ENCODE measurements around the gene LRIT3. TPM values are rescaled to one million over a fixed set of nuclear protein-coding genes. Genes with fewer than 3 reads are reported as not detected.

LRIT3 gene
- total RNA-seq, 4 donors from 2014 or later = 0.19 to 0.37 (median 0.28) TPM

DNA sequence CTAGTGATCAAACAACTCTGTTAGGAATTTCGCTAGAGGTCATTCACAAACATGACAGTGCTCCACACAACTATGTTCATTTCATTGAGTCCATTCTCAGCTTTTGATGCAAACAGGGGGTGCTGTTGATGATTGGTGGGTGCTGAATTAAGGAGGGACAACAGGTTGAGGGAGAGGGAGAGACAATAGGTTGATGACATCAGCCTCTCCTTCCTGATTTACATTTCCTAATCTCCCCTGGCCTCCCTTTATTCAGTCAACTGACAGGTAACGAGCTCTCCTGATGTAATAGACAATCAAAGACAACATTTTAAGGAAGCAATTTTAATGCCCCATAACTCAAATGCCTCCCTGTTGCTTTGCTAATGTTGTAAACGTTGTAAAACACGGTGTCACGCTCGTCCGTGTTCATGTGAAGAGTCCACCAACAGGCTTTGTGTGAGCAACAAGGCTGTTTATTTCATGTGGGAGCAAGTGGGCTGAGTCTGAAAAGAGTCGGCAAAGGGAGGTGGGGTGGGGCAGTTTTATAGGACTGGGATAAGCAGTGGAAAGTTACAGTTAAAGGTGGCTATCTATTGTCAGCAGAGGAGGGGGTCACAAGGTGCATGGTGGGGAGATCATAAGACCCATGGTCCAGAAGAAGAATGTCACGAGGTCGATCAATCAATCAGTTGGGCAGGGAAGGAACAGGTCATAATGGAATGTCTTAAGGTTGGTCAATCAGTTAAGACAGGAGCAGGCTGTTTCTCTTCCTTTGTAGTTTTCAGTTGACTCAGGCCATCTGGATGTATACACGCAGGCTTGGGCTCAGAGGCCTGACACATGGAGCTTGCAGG lies 37.1 kb upstream of the LRIT3 start:
- ATAC-seq (ENCODE audit: low FRiP score) (no peak), DNase-seq (ENCODE audit: low spot score) (no peak)
- TF ChIP-seq, protein P1, sequence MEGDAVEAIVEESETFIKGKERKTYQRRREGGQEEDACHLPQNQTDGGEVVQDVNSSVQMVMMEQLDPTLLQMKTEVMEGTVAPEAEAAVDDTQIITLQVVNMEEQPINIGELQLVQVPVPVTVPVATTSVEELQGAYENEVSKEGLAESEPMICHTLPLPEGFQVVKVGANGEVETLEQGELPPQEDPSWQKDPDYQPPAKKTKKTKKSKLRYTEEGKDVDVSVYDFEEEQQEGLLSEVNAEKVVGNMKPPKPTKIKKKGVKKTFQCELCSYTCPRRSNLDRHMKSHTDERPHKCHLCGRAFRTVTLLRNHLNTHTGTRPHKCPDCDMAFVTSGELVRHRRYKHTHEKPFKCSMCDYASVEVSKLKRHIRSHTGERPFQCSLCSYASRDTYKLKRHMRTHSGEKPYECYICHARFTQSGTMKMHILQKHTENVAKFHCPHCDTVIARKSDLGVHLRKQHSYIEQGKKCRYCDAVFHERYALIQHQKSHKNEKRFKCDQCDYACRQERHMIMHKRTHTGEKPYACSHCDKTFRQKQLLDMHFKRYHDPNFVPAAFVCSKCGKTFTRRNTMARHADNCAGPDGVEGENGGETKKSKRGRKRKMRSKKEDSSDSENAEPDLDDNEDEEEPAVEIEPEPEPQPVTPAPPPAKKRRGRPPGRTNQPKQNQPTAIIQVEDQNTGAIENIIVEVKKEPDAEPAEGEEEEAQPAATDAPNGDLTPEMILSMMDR (IDR thresholded peaks at IDR 0.05) = no peak

DNA sequence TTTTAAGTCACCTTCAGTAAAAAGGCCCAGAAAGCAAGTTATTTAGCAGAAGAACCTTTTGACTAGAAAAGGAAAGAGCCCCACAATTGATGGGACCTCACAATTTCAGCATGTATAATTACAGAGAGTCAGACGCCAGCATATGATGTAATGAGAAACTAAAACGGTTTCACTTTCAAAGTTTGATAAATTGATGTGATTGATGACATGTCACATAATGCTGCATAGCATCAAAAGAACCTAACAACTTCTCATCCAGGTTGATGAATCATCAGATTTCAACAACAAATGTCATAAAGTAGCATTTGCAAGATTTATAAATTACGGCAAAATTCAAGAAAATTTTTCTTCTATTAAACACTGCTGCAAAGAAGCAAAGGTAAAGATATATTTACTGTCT lies 36.2 kb upstream of the LRIT3 start:
- ATAC-seq (ENCODE audit: low FRiP score) (no peak), DNase-seq (ENCODE audit: low spot score) (no peak)
- TF ChIP-seq, protein P1 (IDR thresholded peaks at IDR 0.05) = no peak

DNA sequence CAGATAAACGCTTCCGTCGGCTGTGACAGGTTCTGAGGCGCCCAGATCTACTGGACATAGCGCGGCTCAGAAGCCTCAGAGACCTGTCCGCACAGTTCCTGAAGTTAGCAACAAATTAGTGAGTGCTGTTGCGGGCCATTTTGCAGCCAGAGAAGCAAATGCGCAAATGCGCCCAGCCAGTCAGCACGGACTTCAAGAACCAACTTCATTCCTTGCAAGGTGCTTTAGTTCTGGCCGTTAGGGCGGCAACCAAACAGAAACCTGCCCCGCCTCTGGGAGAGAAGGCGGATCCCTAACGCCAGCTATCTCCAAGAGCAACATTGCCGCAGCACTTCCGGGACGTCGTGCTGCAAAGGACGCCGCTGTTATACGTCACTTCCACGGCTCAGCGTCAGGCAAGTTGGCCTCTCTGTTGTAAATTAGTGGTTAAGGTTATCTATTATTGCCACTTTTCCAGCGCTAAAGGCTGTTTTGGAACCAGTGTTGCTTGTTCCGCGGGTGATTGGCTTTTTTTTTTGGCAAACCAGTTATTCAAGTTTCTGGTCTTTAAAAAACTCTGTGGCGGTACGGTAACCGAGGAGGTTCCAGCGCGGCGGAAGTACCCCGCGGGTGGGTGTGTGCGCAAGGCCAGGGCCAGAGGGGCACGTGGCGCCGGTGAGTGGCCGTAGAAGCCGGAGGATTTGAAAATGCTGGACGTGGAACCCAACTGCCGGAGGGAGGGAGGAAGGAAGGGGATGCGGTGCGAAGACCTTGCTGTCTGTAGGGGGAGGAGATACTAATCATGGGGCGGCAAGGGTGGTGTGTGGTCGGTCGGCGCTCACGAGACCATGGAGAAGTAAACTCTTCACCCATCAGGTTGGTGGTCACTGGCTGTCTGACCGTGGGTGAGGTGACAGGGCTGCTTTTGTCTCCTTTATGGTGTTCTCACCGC lies 32.5 kb upstream of the LRIT3 start, which contains the start of gene GAR1:
Gene GAR1 (plus strand): TSS at position 612 of the 931 bp plus-strand sequence. CDS start 403 bp downstream, outside the sequence.
- peak; percentile 95 for ATAC-seq (ENCODE audit: low FRiP score)
- peak; percentile 69 for DNase-seq (ENCODE audit: low spot score)
- TF ChIP-seq, protein P1 (IDR thresholded peaks at IDR 0.05) = no peak

DNA sequence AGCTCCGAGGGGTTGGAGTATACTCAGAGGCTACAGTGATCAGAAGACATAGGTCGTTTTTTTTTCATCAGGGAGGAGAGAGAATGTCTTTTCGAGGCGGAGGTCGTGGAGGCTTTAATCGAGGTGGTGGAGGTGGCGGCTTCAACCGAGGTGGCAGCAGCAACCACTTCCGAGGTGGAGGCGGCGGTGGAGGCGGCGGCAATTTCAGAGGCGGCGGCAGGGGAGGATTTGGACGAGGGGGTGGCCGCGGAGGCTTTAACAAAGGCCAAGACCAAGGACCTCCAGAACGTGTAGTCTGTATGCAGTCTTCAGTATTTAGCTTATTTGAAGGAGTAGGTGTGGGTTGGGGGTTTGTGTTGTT lies 31.8 kb upstream of the LRIT3 start:
- TF ChIP-seq, protein P1 (IDR thresholded peaks at IDR 0.05) = no peak
- no peak for DNase-seq (ENCODE audit: low spot score)
- no peak for ATAC-seq (ENCODE audit: low FRiP score)

DNA sequence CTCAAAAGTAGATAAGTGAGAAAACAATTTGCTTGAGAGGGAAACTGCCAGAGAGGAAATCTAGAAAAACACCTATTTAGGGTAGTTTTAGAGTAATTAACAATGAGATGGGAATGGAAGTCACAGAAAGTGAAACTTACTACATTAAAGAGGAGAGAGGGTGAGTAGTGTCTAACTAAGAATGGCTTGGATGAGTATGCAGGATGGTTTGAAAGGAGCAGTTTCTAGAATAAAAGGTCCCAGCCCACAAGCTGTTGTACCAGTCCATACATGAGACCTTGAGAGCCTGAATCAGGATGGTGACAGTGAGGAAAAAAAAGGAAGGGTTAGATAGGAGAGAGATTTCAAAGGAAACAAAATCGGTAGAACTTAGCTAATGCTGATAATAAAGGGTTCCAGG lies 31.0 kb upstream of the LRIT3 start:
- TF ChIP-seq, protein P1 (IDR thresholded peaks at IDR 0.05) = no peak
- DNase-seq (ENCODE audit: low spot score) (no peak), ATAC-seq (ENCODE audit: low FRiP score) (no peak)

DNA sequence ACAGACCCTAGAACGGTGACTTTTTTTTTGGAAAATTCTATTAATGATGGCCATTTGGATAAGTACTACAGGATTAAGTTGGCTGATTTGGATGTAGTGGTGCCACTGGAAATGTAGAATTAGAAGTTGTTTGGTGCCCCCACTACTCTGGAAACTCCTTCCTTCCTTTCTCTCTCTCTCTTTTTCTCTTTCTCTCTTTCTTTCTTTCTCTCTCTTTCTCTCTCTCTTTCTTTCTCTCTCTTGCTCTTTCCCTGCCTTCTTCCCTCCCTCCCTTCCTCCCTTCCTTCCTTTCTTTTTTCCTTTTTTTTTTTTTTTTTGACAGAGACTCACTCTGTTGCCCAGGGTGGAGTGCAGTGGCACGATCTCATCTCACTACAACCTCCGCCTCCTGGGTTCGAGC lies 29.6 kb upstream of the LRIT3 start:
- DNase-seq (ENCODE audit: low spot score) = no peak
- no peak for ATAC-seq (ENCODE audit: low FRiP score)

More for the DNA sequence above, 29.6 kb upstream of the LRIT3 start:
- TF ChIP-seq, protein P1 (IDR thresholded peaks at IDR 0.05) = no peak
